ENCODE measurements around the gene SH3BP5L. TPM values are rescaled to one million over a fixed set of nuclear protein-coding genes. Genes with fewer than 3 reads are reported as not detected.
"Not testable (repeated sequence)": the region's sequence is repeated elsewhere in the genome, so short reads cannot be mapped to it uniquely, and the experiment has no call there.

Gene SH3BP5L
- total RNA-seq, 3 donors from 2014 or later = 27.2 to 31.0 (median 29.3) TPM

DNA sequence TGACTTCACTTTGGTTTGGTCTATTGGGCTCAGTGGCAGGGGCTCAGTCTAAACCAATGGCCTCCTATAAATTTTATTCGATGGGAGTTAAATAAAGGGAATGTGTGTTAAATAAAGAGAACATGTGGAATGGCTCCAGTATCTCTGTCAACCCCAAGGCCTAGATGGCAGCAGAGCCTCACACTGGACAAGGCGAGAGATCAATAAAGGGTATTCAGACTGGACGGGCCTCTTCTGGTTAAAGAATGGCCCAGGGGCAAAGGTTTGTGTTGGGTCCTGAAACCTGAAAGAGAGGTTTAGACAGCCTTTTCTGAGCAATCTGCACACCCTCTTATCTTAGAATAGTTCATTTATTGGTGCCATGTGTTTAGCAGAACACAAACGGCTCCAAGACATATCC lies 34.7 kb downstream of the SH3BP5L start:
- intact Hi-C loops (cut with DNase I, micrococcal nuclease) = no loop called here
- H3K4me1 ChIP-seq (ENCODE audit: low read depth) = peaks cover 11% of the 10 kb centered on the region
- H3K36me3 ChIP-seq (ENCODE audit: low read depth) = no peaks in the 10 kb centered on the region
- TF ChIP-seq CTCF (IDR thresholded peaks at IDR 0.05) = no peak
- peak; percentile 31 for ATAC-seq
- H3K9me3 ChIP-seq = no peaks in the 10 kb centered on the region
- H3K4me3 ChIP-seq = no peak overlapping the region
- DNase-seq = no peak

- intact Hi-C loops (cut with DNase I, micrococcal nuclease) = no loop called here
- no peak overlapping the region for H3K4me3 ChIP-seq
- no peaks in the 10 kb centered on the region for H3K9me3 ChIP-seq
- H3K36me3 ChIP-seq (ENCODE audit: low read depth) = no peaks in the 10 kb centered on the region
- no peak for TF ChIP-seq CTCF (IDR thresholded peaks at IDR 0.05)
- ATAC-seq = no peak
- DNase-seq = no peak
- peaks cover 11% of the 10 kb centered on the region for H3K4me1 ChIP-seq (ENCODE audit: low read depth)
Measured at GRCh38 chr1:248790456-248790855, 35.3 kb downstream of the SH3BP5L start.

DNA sequence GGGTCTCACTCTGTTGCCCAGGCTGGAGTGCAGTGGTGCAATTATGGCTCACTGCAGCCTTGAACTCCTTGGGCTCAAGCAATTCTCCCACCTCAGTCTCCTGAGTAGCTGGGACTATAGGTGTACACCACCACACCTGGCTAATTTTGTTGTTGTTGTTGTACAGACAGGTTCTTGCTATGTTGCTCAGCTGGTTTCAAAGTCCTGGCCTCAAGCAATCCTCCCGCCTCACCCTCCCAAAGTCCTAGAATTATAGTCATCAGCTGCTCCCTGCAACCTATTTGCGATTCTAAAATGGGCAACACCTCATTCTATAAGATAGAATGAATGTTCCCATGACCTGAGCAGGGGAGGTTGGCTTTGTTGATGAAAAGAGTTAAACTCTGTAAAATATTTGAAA lies 36.4 kb downstream of the SH3BP5L start:
- H3K4me1 ChIP-seq (ENCODE audit: low read depth) = peaks cover 11% of the 10 kb centered on the region
- peak; percentile 71 for ATAC-seq

GRCh38 chr1:248788327-248788726 lies 37.4 kb downstream of the SH3BP5L start:
- peaks cover 13% of the 10 kb centered on the region for H3K4me1 ChIP-seq (ENCODE audit: low read depth)
- intact Hi-C loops (cut with DNase I, micrococcal nuclease) = no loop called here
- ATAC-seq (peak; percentile 82), DNase-seq (no peak)
- no peak overlapping the region for H3K4me3 ChIP-seq
- no peaks in the 10 kb centered on the region for H3K9me3 ChIP-seq
- no peak for TF ChIP-seq CTCF (IDR thresholded peaks at IDR 0.05)
- H3K36me3 ChIP-seq (ENCODE audit: low read depth) = no peaks in the 10 kb centered on the region

More for the DNA sequence above, 36.4 kb downstream of the SH3BP5L start:
- H3K36me3 ChIP-seq (ENCODE audit: low read depth); intact Hi-C loops (cut with DNase I, micrococcal nuclease); H3K9me3 ChIP-seq; H3K4me3 ChIP-seq: not testable (repeated sequence)
- peak in 1 of 3 donors; percentile 26 for DNase-seq

- DNase-seq = no peak
- no peak for ATAC-seq
Measured at GRCh38 chr1:248787430-248787829, 38.3 kb downstream of the SH3BP5L start.

DNA sequence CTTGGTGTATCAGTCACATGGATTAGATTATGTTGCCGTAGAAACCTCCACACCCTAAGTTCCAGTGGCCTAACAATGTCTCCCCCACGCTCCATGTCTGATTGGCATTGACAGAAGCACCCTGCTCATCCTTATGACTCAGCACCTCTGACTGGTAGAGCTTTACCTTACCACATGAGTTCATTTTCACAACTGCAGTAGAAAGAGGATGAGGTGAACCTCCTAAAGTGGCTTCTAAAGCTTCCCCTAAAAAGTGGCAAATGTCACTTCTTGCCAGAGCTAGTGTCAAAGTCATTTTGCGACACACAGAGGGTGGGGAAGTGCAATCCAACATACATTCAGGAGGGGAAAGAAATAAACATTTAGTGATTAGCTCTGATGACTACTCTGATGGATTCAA lies 39.6 kb downstream of the SH3BP5L start:
- peak; percentile 17 for ATAC-seq
- TF ChIP-seq CTCF (IDR thresholded peaks at IDR 0.05) = no peak
- Histone ChIP-seq H3K4me1 (ENCODE audit: low read depth) (peaks cover 13% of the 10 kb centered on the region), H3K4me3 (no peak overlapping the region), H3K9me3 (no peaks in the 10 kb centered on the region), H3K36me3 (ENCODE audit: low read depth) (no peaks in the 10 kb centered on the region)
- no peak for DNase-seq
- intact Hi-C loops (cut with DNase I, micrococcal nuclease) = no loop called here

More at GRCh38 chr1:248787430-248787829, 38.3 kb downstream of the SH3BP5L start:
- Histone ChIP-seq H3K36me3 (ENCODE audit: low read depth) (no peaks in the 10 kb centered on the region), H3K4me1 (ENCODE audit: low read depth) (peaks cover 13% of the 10 kb centered on the region), H3K4me3 (no peak overlapping the region), H3K9me3 (no peaks in the 10 kb centered on the region)
- TF ChIP-seq CTCF (IDR thresholded peaks at IDR 0.05) = no peak
- intact Hi-C loops (cut with DNase I, micrococcal nuclease) = no loop called here
